ENCODE data around the gene CNTN5. TPM values are rescaled to one million over a fixed set of nuclear protein-coding genes. Genes with fewer than 3 reads are reported as not detected.

The CNTN5 gene
- total RNA-seq, 4 donors from 2014 or later = not detected

DNA sequence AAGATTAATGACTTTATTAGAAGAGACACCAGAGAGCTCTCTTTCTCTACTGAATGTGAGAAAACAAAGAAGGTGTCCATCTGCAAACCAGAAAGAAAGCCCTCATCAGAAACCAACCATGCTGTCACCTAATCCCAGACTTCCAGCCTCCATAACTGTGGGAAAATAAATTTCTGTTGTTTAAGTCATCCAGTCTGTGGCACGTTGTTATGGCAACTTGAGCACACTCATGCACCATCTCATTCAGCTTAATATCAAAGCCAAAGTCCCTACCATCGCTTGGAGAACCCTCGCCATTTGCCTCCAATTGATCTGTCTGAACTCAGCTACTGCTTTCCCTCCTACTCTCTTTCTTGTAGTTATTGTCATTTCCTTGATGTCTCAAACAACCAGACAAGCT, 900.2 kb downstream of the CNTN5 start:
- TF ChIP-seq, protein P1, sequence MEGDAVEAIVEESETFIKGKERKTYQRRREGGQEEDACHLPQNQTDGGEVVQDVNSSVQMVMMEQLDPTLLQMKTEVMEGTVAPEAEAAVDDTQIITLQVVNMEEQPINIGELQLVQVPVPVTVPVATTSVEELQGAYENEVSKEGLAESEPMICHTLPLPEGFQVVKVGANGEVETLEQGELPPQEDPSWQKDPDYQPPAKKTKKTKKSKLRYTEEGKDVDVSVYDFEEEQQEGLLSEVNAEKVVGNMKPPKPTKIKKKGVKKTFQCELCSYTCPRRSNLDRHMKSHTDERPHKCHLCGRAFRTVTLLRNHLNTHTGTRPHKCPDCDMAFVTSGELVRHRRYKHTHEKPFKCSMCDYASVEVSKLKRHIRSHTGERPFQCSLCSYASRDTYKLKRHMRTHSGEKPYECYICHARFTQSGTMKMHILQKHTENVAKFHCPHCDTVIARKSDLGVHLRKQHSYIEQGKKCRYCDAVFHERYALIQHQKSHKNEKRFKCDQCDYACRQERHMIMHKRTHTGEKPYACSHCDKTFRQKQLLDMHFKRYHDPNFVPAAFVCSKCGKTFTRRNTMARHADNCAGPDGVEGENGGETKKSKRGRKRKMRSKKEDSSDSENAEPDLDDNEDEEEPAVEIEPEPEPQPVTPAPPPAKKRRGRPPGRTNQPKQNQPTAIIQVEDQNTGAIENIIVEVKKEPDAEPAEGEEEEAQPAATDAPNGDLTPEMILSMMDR (IDR thresholded peaks at IDR 0.05) = no peak
- no peak for ATAC-seq (ENCODE audit: low FRiP score)
- DNase-seq (ENCODE audit: low spot score) = no peak

DNA sequence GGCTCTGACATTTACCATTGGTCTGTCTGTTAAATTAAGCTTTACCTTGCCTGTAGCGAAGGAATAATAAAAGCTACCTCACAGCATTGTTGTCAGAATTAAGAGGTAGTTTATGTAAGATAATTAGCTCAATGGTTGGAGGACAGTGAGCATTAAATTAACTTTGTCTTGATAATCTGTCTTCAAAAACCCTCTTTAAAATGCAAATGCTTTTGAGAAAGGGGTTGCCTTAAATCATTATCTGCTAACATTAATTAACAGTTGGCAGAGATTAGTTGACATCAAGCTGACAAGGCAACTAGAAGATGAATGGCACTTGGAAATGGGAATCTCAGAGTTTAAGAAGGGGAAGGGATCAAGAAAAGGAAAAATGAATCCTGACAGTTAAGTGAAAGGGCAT, 905.2 kb downstream of the CNTN5 start:
- no peak for DNase-seq (ENCODE audit: low spot score)
- TF ChIP-seq, protein P1 (IDR thresholded peaks at IDR 0.05) = no peak
- ATAC-seq (ENCODE audit: low FRiP score) = no peak

DNA sequence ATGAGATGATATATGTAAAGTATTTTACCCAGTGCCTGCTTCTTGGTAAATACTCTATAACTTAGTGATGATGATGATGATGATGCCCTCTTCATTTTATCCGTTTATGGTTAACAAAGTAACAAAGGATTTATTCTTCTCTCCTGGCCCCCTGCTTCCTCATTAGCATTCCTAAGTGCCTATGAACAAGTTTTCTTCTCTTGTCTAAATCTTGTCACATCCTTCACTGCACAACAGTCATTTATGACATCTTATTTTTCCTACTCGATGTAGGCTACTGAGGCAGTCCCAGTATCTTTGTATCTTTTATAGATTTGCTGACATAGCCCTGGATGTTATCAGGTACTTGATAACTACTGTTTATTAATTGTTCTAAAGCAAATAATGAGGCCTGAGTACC, 911.9 kb downstream of the CNTN5 start:
- TF ChIP-seq, protein P1 (IDR thresholded peaks at IDR 0.05) = no peak
- no peak for ATAC-seq (ENCODE audit: low FRiP score)
- DNase-seq (ENCODE audit: low spot score) = no peak

DNA sequence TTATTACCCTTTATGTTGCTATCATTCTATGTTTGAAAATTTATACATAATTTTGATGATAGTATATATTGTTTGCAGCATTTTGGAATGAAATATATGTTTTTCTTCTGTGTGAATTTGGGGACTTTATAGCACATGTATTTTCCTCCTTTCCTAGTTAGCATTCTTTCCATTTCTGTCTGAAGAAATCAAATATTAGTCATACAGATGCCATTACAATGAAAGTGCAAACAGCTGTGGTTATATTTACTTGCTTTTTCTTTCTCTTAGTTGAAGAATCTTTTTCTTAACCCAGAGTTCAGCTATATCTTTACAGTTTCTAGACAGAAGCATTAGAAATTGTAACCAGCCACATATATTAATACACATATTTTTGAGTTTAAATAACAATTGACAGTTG, 913.3 kb downstream of the CNTN5 start:
- ATAC-seq (ENCODE audit: low FRiP score) (no peak), DNase-seq (ENCODE audit: low spot score) (no peak)
- TF ChIP-seq, protein P1 (IDR thresholded peaks at IDR 0.05) = no peak

DNA sequence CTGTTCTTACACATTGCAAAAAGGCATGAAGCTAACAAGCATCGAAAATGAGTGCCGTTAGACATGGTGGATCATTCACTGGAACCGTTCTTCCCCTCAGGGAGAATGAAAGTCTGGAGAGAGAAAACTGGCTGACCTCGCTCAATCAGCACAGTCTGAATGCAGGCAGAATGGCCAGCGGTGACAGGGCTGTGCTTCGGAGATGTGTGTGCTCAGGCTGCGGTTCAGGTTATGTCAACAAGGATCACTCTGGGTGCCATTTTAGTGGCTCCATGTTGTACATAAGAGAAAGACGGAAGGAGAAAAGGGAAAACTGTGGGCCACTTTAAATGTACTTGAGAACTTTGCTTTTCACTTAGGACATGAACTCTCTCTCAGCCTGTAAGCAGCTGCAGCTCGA, 916.6 kb downstream of the CNTN5 start:
- no peak for DNase-seq (ENCODE audit: low spot score)
- TF ChIP-seq, protein P1 (IDR thresholded peaks at IDR 0.05) = no peak
- no peak for ATAC-seq (ENCODE audit: low FRiP score)

DNA sequence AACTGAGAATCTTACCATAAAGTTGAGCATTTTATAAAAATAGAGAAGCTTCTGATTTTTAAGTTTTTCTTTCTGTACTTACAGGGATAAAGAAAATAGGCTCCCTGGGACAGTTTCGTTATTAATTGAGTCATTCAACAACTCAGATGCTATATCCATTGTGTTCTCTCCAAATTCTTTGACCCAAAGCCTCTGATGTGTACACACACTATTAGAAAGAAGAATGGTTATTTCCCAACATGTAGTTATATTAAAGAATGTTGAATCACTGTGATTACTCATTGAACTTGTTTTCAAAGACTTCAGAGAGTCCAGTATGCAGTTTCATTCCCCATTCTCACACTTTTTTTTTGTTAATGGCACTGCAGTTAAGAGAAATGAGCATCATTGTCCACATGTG, 932.1 kb downstream of the CNTN5 start:
- TF ChIP-seq, protein P1 (IDR thresholded peaks at IDR 0.05) = no peak
- DNase-seq (ENCODE audit: low spot score) = no peak
- no peak for ATAC-seq (ENCODE audit: low FRiP score)

DNA sequence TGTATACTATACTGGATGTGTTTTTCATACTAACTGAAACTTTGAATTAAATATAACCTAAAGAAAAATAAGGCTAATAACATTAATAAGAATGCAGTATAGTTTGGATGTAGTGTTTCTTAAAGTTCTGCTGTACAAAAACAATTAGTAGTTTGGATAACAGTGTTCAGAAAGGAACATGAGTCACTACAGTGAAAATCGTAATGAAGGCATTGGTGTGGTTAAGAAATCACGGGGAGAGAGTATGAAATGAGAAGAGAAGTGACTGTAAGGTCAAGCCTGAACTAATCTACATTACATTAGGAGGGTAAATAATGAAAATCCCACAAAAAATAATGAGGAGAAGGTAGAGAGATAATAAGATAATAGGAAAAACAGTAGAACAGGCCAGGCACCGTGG, 939.8 kb downstream of the CNTN5 start:
- ATAC-seq (ENCODE audit: low FRiP score) (no peak), DNase-seq (ENCODE audit: low spot score) (no peak)
- TF ChIP-seq, protein P1 (IDR thresholded peaks at IDR 0.05) = no peak
